GM23338 (cell line): ENCODE measurements around the gene ANKRD45. TPM values are rescaled to one million over a fixed set of nuclear protein-coding genes. Genes with fewer than 3 reads are reported as not detected.

ENCODE experiments used
- ATAC-seq: fragments of 200-7000 bp; cut with Tn5 transposase; 3 replicates; pipeline ENCODE4 v1.9.1; 2020
- DNase-seq: peaks from one replicate; pipeline ENCODE4 v3.0.0-alpha.2; 2015; ENCODE audit warnings: low spot score
- H2AFZ ChIP-seq: fragments of 200-600 bp; sonication (generic); 2 replicates; pipeline ENCODE4 v1.8.0; 2016; ENCODE audit warnings: antibody characterized with exemption, mild to moderate bottlenecking, moderate library complexity
- H3F3A ChIP-seq: fragments of 200-600 bp; sonication (generic); replicated peaks from 2 replicates; pipeline ENCODE4 v1.8.0; 2017; ENCODE audit warnings: antibody characterized with exemption, mixed run types, low read depth
- H3K27ac ChIP-seq: fragments of 200-600 bp; sonication (generic); 2 replicates; pipeline ENCODE4 v1.6.1; 2016; ENCODE audit warnings: low read depth
- H3K27me3 ChIP-seq: fragments of 200-600 bp; sonication (generic); 2 replicates; pipeline ENCODE4 v1.8.0; 2016; ENCODE audit warnings: mild to moderate bottlenecking, mixed run types, moderate library complexity; ENCODE audit not compliant: insufficient read depth
- H3K36me3 ChIP-seq: fragments of 200-600 bp; sonication (generic); 2 replicates; pipeline ENCODE4 v1.8.0; 2016; ENCODE audit warnings: mild to moderate bottlenecking; ENCODE audit not compliant: insufficient read depth
- H3K4me1 ChIP-seq: fragments of 200-600 bp; sonication (generic); 2 replicates; pipeline ENCODE4 v1.8.0; 2016; ENCODE audit warnings: mild to moderate bottlenecking, moderate library complexity; ENCODE audit not compliant: insufficient read depth
- H3K4me2 ChIP-seq: fragments of 200-600 bp; sonication (generic); 2 replicates; pipeline ENCODE4 v1.7.1; 2017; ENCODE audit warnings: mixed run types
- H3K4me3 ChIP-seq: fragments of 200-600 bp; sonication (generic); 2 replicates; pipeline ENCODE4 v1.6.1; 2016; ENCODE audit warnings: mixed run types
- H3K79me2 ChIP-seq: fragments of 200-600 bp; sonication (generic); replicated peaks from 2 replicates; pipeline ENCODE4 v1.8.0; 2017; ENCODE audit warnings: mild to moderate bottlenecking; ENCODE audit not compliant: insufficient read depth
- H3K9me2 ChIP-seq: fragments of 200-600 bp; sonication (generic); 2 replicates; pipeline ENCODE4 v1.8.0; 2017; ENCODE audit not compliant: insufficient read depth
- H4K20me1 ChIP-seq: fragments of 200-600 bp; sonication (generic); replicated peaks from 2 replicates; pipeline ENCODE4 v1.8.0; 2017; ENCODE audit warnings: mild to moderate bottlenecking; ENCODE audit not compliant: insufficient read depth
- H3K27ac Mint-ChIP-seq: 2 replicates; pipeline ENCODE4 v1.8.0; 2020; ENCODE audit warnings: inconsistent platforms, mild to moderate bottlenecking, moderate library complexity, mixed read lengths
- H3K27me3 Mint-ChIP-seq: 3 replicates; pipeline ENCODE4 v1.8.0; 2022; ENCODE audit warnings: low read depth, mild to moderate bottlenecking, moderate library complexity, mixed read lengths, inconsistent platforms; ENCODE audit not compliant: insufficient read depth, poor library complexity
- H3K36me3 Mint-ChIP-seq: 3 replicates; pipeline ENCODE4 v1.8.0; 2021; ENCODE audit warnings: low read depth, mild to moderate bottlenecking, inconsistent platforms, moderate library complexity, mixed read lengths
- H3K4me1 Mint-ChIP-seq: 3 replicates; pipeline ENCODE4 v1.8.0; 2020; ENCODE audit warnings: mild to moderate bottlenecking, inconsistent platforms, mixed read lengths
- H3K4me3 Mint-ChIP-seq: 3 replicates; pipeline ENCODE4 v1.8.0; 2021; ENCODE audit warnings: moderate library complexity, mild to moderate bottlenecking, inconsistent platforms, mixed read lengths
- H3K9me3 Mint-ChIP-seq: 3 replicates; pipeline ENCODE4 v1.8.0; 2020; ENCODE audit warnings: moderate library complexity, mild to moderate bottlenecking, inconsistent platforms, mixed read lengths
- EZH2phosphoT487 ChIP-seq: fragments of 200-600 bp; sonication (generic); IDR thresholded peaks from one replicate; pipeline ENCODE4 v1.8.1; 2018; ENCODE audit warnings: antibody characterized with exemption; ENCODE audit not compliant: unreplicated experiment
- JUNB ChIP-seq: IDR thresholded peaks from one replicate; pipeline ENCODE4 v1.6.1; 2016; ENCODE audit warnings: antibody characterized with exemption; ENCODE audit not compliant: unreplicated experiment
- POLR2AphosphoS5 ChIP-seq: IDR thresholded peaks from 2 replicates; pipeline ENCODE4 v1.6.1; 2016; ENCODE audit warnings: antibody characterized with exemption, low read depth
- ZNF331 ChIP-seq: fragments of 250-450 bp; sonication (Bioruptor Pico); IDR thresholded peaks from 2 replicates; pipeline ENCODE4 v1.5.0; 2020; ENCODE audit warnings: low read depth, mild to moderate bottlenecking, moderate library complexity
- polyA plus RNA-seq: library from polyadenylated mRNA; unstranded; fragments of >200 nt; fragmentation: Nextera tagmentation; extraction: Ambion mirVana; gene quantifications from 2 replicates; pipeline ENCODE4 v1.2.1, GENCODE V29; 2016
- total RNA-seq: library from RNA; depleted of rRNA; stranded (reverse); fragments of >200 nt; shearing (Covaris generic); gene quantifications from 2 replicates; pipeline ENCODE4 v1.2.3, GENCODE V29; 2014
- TF ChIP-seq, protein P1 (sequence below), 2 experiments: fragments of 200-600 bp in 1 of 2; sonication (generic) in 1 of 2; conservative IDR thresholded peaks; 2 replicates each; pipeline versions ENCODE4 v1.5.1 to v1.6.1; 2016 to 2017; ENCODE audit warnings: antibody characterized with exemption in 2 of 2, low read depth in 2 of 2, mild to moderate bottlenecking in 2 of 2, moderate library complexity in 1 of 2
- TF ChIP-seq, protein P2 (sequence below): fragments of 250-450 bp; sonication (Bioruptor Pico); IDR thresholded peaks from 2 replicates; pipeline ENCODE4 v1.5.0; 2020; ENCODE audit warnings: mild to moderate bottlenecking, moderate library complexity

ANKRD45 gene
- total and polyA plus RNA-seq, 2 experiments from 2014 or later = 1.5 to 2.3 TPM

DNA sequence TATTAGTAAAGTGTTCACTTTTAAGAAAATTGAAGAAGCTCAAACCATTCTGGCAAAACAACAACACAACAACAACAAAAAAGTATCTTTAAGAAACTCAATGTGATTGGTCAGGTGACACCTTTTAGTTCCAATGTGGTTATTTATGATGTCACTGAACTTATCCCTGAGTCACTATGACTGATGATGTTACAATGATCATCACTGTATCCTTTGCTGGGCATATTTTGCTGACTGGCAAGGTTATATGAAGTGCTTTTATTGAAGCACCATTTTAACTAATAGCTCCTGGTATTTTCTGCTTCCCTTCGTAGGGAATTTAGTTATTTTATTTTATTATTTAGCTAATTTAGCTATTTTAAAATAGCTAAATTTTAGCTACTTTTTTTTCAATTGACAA, 34.5 kb downstream of the ANKRD45 start, which contains the start of gene TEX50:
TEX50 (plus strand) TSS at position 223 of the 400 bp plus-strand sequence. CDS start 184 bp downstream, outside the sequence.
- H3K9me3 Mint-ChIP-seq = peaks cover 16% of the 10 kb centered on the region
- Histone ChIP-seq H3K36me3 (peaks cover 8% of the 10 kb centered on the region), H3K4me2 (no peak within 1 kb of the TSS), H2AFZ (no peak within 1 kb of the TSS), H3K27me3 (no peaks in the 10 kb centered on the region), H3K9me2 (peaks cover 3% of the 10 kb centered on the region; the same call in 1 of the 2 replicates), H3K4me1 (no peaks in the 10 kb centered on the region), H3K27ac (no peak within 1 kb of the TSS), H3K4me3 (no peak within 1 kb of the TSS), H3F3A (no peaks in the 10 kb centered on the region), H3K79me2 (no peaks in the 10 kb centered on the region), H4K20me1 (no peaks in the 10 kb centered on the region)
- H3K27ac Mint-ChIP-seq = no peak within 1 kb of the TSS
- H3K4me3 Mint-ChIP-seq = no peak within 1 kb of the TSS
- ATAC-seq (no peak), DNase-seq (no peak)
- H3K4me1 Mint-ChIP-seq = no peaks in the 10 kb centered on the region
- no peak for TF ChIP-seq EZH2phosphoT487
- TF ChIP-seq POLR2AphosphoS5 = no peak
- peaks cover 3% of the 10 kb centered on the region for H3K27me3 Mint-ChIP-seq
- peaks cover 19% of the 10 kb centered on the region for H3K36me3 Mint-ChIP-seq

DNA sequence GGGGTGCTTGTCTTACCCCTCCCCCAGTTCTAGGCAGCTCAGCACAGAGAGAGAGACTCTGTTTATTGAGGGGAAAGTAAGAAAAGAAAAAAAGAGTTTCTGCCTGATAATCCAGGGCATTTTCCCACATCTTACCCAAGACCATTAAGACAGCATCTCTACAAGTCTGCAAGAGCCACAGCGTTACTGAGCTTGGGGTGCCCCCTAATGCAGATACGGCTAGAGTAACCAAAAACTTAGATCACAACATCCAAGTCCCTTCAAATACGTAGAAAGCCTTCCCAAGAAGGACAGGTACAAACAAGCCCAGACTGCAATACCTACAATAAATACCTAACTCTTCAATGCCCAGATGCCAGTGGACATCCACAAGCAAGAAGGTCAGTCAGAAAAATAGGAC, 40.8 kb downstream of the ANKRD45 start:
- no peaks in the 10 kb centered on the region for H3K9me3 Mint-ChIP-seq
- no peaks in the 10 kb centered on the region for H3K9me2 ChIP-seq
- no peak overlapping the region for H3K4me3 Mint-ChIP-seq
- H3F3A ChIP-seq = no peaks in the 10 kb centered on the region
- H3K27ac Mint-ChIP-seq = no peak overlapping the region
- H3K36me3 Mint-ChIP-seq = no peaks in the 10 kb centered on the region
- H4K20me1 ChIP-seq = no peaks in the 10 kb centered on the region
- ATAC-seq = no peak; the same call in 2 of the 3 replicates
- no peaks in the 10 kb centered on the region for H3K4me1 Mint-ChIP-seq
- H3K4me2 ChIP-seq = no peak overlapping the region
- no peak for TF ChIP-seq ZNF331 (CRISPR knock-in tag)
- TF ChIP-seq, protein P1, sequence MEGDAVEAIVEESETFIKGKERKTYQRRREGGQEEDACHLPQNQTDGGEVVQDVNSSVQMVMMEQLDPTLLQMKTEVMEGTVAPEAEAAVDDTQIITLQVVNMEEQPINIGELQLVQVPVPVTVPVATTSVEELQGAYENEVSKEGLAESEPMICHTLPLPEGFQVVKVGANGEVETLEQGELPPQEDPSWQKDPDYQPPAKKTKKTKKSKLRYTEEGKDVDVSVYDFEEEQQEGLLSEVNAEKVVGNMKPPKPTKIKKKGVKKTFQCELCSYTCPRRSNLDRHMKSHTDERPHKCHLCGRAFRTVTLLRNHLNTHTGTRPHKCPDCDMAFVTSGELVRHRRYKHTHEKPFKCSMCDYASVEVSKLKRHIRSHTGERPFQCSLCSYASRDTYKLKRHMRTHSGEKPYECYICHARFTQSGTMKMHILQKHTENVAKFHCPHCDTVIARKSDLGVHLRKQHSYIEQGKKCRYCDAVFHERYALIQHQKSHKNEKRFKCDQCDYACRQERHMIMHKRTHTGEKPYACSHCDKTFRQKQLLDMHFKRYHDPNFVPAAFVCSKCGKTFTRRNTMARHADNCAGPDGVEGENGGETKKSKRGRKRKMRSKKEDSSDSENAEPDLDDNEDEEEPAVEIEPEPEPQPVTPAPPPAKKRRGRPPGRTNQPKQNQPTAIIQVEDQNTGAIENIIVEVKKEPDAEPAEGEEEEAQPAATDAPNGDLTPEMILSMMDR (conservative IDR thresholded peaks at IDR 0.05; ENCODE audit: low read depth in 2 of 2) = peak; percentile 34 to 71; a peak in 3 of 4 replicates
- no peak for TF ChIP-seq JUNB
- H3K27me3 Mint-ChIP-seq = no peaks in the 10 kb centered on the region
- DNase-seq = peak; percentile 12
- H2AFZ ChIP-seq = peak overlapping the region; percentile 53; the same call in 1 of the 2 replicates
- no peak overlapping the region for H3K4me3 ChIP-seq
- no peaks in the 10 kb centered on the region for H3K36me3 ChIP-seq
- H3K79me2 ChIP-seq = no peaks in the 10 kb centered on the region
- no peak overlapping the region for H3K27ac ChIP-seq
- no peaks in the 10 kb centered on the region for H3K4me1 ChIP-seq
- H3K27me3 ChIP-seq = no peaks in the 10 kb centered on the region

DNA sequence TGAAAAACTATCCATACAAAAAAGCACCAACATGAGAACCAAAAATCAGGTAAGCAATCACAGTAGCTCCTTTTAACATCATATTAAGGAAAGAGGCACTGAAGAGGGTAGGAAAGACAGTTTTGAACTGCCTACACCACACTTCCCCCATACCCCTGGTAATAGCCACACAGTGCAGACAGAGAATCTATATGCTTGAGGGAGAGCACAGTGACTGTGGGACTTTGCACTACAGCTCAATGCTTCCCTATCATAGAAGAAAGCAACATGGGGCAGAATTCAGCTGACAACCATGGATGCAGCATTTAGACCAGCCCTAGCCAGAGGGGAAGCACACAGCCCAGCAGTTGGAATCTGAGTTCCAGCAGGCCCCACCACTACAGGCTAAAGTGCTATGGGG, 42.4 kb downstream of the ANKRD45 start:
- H3K4me3 Mint-ChIP-seq = no peak overlapping the region
- TF ChIP-seq EZH2phosphoT487 = no peak
- TF ChIP-seq, protein P2, sequence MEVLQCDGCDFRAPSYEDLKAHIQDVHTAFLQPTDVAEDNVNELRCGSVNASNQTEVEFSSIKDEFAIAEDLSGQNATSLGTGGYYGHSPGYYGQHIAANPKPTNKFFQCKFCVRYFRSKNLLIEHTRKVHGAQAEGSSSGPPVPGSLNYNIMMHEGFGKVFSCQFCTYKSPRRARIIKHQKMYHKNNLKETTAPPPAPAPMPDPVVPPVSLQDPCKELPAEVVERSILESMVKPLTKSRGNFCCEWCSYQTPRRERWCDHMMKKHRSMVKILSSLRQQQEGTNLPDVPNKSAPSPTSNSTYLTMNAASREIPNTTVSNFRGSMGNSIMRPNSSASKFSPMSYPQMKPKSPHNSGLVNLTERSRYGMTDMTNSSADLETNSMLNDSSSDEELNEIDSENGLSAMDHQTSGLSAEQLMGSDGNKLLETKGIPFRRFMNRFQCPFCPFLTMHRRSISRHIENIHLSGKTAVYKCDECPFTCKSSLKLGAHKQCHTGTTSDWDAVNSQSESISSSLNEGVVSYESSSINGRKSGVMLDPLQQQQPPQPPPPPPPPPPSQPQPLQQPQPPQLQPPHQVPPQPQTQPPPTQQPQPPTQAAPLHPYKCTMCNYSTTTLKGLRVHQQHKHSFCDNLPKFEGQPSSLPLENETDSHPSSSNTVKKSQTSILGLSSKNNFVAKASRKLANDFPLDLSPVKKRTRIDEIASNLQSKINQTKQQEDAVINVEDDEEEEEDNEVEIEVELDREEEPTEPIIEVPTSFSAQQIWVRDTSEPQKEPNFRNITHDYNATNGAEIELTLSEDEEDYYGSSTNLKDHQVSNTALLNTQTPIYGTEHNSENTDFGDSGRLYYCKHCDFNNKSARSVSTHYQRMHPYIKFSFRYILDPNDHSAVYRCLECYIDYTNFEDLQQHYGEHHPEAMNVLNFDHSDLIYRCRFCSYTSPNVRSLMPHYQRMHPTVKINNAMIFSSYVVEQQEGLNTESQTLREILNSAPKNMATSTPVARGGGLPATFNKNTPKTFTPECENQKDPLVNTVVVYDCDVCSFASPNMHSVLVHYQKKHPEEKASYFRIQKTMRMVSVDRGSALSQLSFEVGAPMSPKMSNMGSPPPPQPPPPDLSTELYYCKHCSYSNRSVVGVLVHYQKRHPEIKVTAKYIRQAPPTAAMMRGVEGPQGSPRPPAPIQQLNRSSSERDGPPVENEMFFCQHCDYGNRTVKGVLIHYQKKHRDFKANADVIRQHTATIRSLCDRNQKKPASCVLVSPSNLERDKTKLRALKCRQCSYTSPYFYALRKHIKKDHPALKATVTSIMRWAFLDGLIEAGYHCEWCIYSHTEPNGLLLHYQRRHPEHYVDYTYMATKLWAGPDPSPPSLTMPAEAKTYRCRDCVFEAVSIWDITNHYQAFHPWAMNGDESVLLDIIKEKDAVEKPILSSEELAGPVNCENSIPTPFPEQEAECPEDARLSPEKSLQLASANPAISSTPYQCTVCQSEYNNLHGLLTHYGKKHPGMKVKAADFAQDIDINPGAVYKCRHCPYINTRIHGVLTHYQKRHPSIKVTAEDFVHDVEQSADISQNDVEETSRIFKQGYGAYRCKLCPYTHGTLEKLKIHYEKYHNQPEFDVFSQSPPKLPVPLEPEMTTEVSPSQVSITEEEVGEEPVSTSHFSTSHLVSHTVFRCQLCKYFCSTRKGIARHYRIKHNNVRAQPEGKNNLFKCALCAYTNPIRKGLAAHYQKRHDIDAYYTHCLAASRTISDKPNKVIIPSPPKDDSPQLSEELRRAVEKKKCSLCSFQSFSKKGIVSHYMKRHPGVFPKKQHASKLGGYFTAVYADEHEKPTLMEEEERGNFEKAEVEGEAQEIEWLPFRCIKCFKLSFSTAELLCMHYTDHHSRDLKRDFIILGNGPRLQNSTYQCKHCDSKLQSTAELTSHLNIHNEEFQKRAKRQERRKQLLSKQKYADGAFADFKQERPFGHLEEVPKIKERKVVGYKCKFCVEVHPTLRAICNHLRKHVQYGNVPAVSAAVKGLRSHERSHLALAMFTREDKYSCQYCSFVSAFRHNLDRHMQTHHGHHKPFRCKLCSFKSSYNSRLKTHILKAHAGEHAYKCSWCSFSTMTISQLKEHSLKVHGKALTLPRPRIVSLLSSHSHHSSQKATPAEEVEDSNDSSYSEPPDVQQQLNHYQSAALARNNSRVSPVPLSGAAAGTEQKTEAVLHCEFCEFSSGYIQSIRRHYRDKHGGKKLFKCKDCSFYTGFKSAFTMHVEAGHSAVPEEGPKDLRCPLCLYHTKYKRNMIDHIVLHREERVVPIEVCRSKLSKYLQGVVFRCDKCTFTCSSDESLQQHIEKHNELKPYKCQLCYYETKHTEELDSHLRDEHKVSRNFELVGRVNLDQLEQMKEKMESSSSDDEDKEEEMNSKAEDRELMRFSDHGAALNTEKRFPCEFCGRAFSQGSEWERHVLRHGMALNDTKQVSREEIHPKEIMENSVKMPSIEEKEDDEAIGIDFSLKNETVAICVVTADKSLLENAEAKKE (CRISPR knock-in tag) = no peak
- TF ChIP-seq, protein P1 (conservative IDR thresholded peaks at IDR 0.05; ENCODE audit: low read depth in 2 of 2) = no peak

More for the DNA sequence above, 42.4 kb downstream of the ANKRD45 start:
- peaks cover 3% of the 10 kb centered on the region; the same call in 2 of the 3 replicates for H3K9me3 Mint-ChIP-seq
- H2AFZ ChIP-seq = no peak overlapping the region
- no peak overlapping the region for H3K4me2 ChIP-seq
- H3K36me3 ChIP-seq = no peaks in the 10 kb centered on the region
- H3K9me2 ChIP-seq = no peaks in the 10 kb centered on the region
- DNase-seq (no peak), ATAC-seq (no peak)
- H3K27ac ChIP-seq = no peak overlapping the region
- H3K4me3 ChIP-seq = no peak overlapping the region
- H3K4me1 ChIP-seq = no peaks in the 10 kb centered on the region
- no peaks in the 10 kb centered on the region for H4K20me1 ChIP-seq
- no peaks in the 10 kb centered on the region for H3K79me2 ChIP-seq
- H3K27me3 Mint-ChIP-seq = peaks cover under 1% of the 10 kb centered on the region
- H3F3A ChIP-seq = no peaks in the 10 kb centered on the region
- H3K36me3 Mint-ChIP-seq = 0 out of 3 replicates have a peak, but pooled peaks cover 3% of the 10 kb centered on the region
- no peak overlapping the region for H3K27ac Mint-ChIP-seq
- H3K27me3 ChIP-seq = no peaks in the 10 kb centered on the region
- H3K4me1 Mint-ChIP-seq = no peaks in the 10 kb centered on the region
